K562 (cell line): Measurements from ENCODE around the gene HAP1. TPM values are rescaled to one million over a fixed set of nuclear protein-coding genes. Genes with fewer than 3 reads are reported as not detected.

ENCODE experiments used
- COPS2 ChIP-seq: fragments of 450-650 bp; conservative IDR thresholded peaks from 2 replicates; pipeline ENCODE4 v1.6.1; 2016; ENCODE audit warnings: mild to moderate bottlenecking, moderate library complexity
- FOXK1 ChIP-seq: sonication (generic); formaldehyde crosslinking; IDR thresholded peaks from 2 replicates; pipeline ENCODE4 v1.8.0; 2022; ENCODE audit warnings: missing genetic modification reagents, mild to moderate bottlenecking, borderline replicate concordance
- HDAC6 ChIP-seq: IDR thresholded peaks from 2 replicates; pipeline ENCODE4 v1.6.1; 2012; ENCODE audit warnings: low read depth, mild to moderate bottlenecking, control low read depth, inconsistent platforms, low read length, moderate library complexity
- HNRNPUL1 ChIP-seq: fragments of 200-400 bp; formaldehyde crosslinking; IDR thresholded peaks from 2 replicates; pipeline ENCODE4 v1.6.1; 2017; ENCODE audit warnings: low read length
- MXD1 ChIP-seq: fragments of 250-450 bp; sonication (Bioruptor Pico); IDR thresholded peaks from 2 replicates; pipeline ENCODE4 v1.8.0; 2021; ENCODE audit warnings: borderline replicate concordance, mild to moderate bottlenecking, moderate library complexity; ENCODE audit not compliant: poor library complexity, severe bottlenecking
- RBM14 ChIP-seq: fragments of 200-400 bp; formaldehyde crosslinking; IDR thresholded peaks from 2 replicates; pipeline ENCODE4 v1.6.1; 2018; ENCODE audit warnings: low read depth, mild to moderate bottlenecking, low read length, moderate library complexity, borderline replicate concordance; ENCODE audit not compliant: insufficient read depth
- RREB1 ChIP-seq: fragments of 250-450 bp; sonication (Bioruptor Pico); IDR thresholded peaks from 2 replicates; pipeline ENCODE4 v1.4.0; 2020
- SMARCC2 ChIP-seq: fragments of 450-650 bp; IDR thresholded peaks from 2 replicates; pipeline ENCODE4 v1.6.1; 2017; ENCODE audit warnings: antibody characterized with exemption, moderate library complexity, mild to moderate bottlenecking, low read depth
- SNRNP70 ChIP-seq: fragments of 200-400 bp; formaldehyde crosslinking; optimal IDR thresholded peaks from 2 replicates; pipeline ENCODE3; 2017; ENCODE audit warnings: low read depth, low read length
- STAT5A ChIP-seq: IDR thresholded peaks from 2 replicates; pipeline ENCODE4 v1.6.1; 2012; ENCODE audit warnings: low read length, inconsistent platforms, borderline replicate concordance
- ZBTB12 ChIP-seq: fragments of 250-450 bp; sonication (Bioruptor Pico); IDR thresholded peaks from 2 replicates; pipeline ENCODE4 v1.4.0; 2020
- ZBTB34 ChIP-seq: fragments of 250-450 bp; sonication (Bioruptor Pico); IDR thresholded peaks from 2 replicates; pipeline ENCODE4 v1.8.0; 2021; ENCODE audit warnings: mild to moderate bottlenecking, moderate library complexity
- ZMIZ1 ChIP-seq, 2 experiments: fragments of 150-350 bp in 1 of 2; IDR thresholded peaks; 2 replicates each; pipeline ENCODE4 v1.6.1; 2012 to 2016; ENCODE audit warnings: low read depth in 2 of 2, low read length in 2 of 2, mild to moderate bottlenecking in 1 of 2, moderate library complexity in 1 of 2
- ZNF444 ChIP-seq: fragments of 250-450 bp; sonication (Bioruptor Pico); IDR thresholded peaks from 2 replicates; pipeline ENCODE4 v1.4.0; 2020; ENCODE audit warnings: mild to moderate bottlenecking, moderate library complexity
- ZNF586 ChIP-seq: fragments of 450-650 bp; formaldehyde crosslinking; conservative IDR thresholded peaks from 2 replicates; pipeline ENCODE4 v1.4.0; 2020; ENCODE audit warnings: mild to moderate bottlenecking, moderate library complexity
- polyA plus RNA-seq, 8 experiments: library from polyadenylated mRNA; depleted of rRNA in 4 of 8; stranded (reverse) in 5 of 8; unstranded in 3 of 8; fragments of >200 nt; fragmentation: Nextera tagmentation in 2 of 8; fragmentation: Illumina TruSeq in 1 of 8; extraction: Ambion mirVana in 2 of 8; extraction: Trizol in 1 of 8; gene quantifications; 2 replicates each; pipeline versions ENCODE4 v1.2.1 to v1.2.3, GENCODE V29; 2011 to 2014; ENCODE audit warnings: inconsistent platforms in 1 of 8, missing spikeins in 1 of 8
- total RNA-seq, 7 experiments: library from RNA; depleted of rRNA in 6 of 7; stranded (reverse); fragments of >200 nt in 6 of 7; fragmentation: Illumina TruSeq in 2 of 7; extraction: Trizol in 2 of 7; gene quantifications; 2 replicates each; pipeline versions ENCODE4 v1.2.1 to v1.2.3, GENCODE V29; 2011 to 2021; ENCODE audit warnings: low replicate concordance in 1 of 7

HAP1 gene
- total and polyA plus RNA-seq, 9 of the 15 experiments (the other 6 are each of a cell fraction or from before 2014, with no cell fraction given) = under 0.01 to 0.09 (median 0.04) TPM; not detected in 6

- TF ChIP-seq RREB1 (CRISPR knock-in tag) (no peak), MXD1 (no peak), STAT5A (peak; percentile 73), COPS2 (no peak), SMARCC2 (no peak), ZMIZ1 (IDR thresholded peaks at IDR 0.05; ENCODE audit: low read depth in 2 of 2, low read length in 2 of 2) (peak in 1 of 2 experiments; percentile 100; a peak in 2 of 4 replicates), ZBTB34 (CRISPR knock-in tag) (peak; percentile 62; the same call in 1 of the 2 replicates), ZBTB12 (CRISPR knock-in tag) (no peak), RBM14 (no peak), ZNF444 (peak; percentile 96), HNRNPUL1 (0 out of 2 replicates have a peak, but pooled peaks have one; percentile 88), FOXK1 (CRISPR knock-in tag) (peak; percentile 69; the same call in 1 of the 2 replicates), ZNF586 (CRISPR knock-in tag) (peak; percentile 98), SNRNP70 (no peak), HDAC6 (no peak)
Observed at GRCh38 chr17:41678411-41678906, 56.0 kb downstream of the HAP1 start (continued).
